ENCODE measurements around the gene UBE2Q2.
"Not testable (repeated sequence)": the region's sequence is repeated elsewhere in the genome, so short reads cannot be mapped to it uniquely, and the experiment has no call there.

Gene UBE2Q2

DNA sequence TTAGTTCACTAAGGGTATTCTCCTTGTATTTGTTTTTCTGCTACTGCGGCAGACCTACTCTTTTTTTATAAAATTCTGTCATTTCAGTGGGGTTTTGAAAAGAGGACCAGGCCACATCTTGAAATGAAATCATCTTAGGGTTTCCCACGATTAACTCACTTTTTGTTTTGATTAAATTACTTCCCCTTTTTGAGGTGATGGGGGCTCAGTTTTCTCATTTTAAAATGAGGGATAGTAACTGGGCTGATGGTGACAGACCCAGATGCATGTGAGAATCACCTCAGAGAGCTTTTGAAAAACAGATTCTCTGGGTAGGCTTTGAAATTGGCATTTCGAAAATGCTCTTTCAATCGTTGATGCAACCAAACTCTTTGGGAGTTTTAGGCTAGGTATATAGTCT is 24.2 kb downstream of the UBE2Q2 start:
- no peak for DNase-seq

DNA sequence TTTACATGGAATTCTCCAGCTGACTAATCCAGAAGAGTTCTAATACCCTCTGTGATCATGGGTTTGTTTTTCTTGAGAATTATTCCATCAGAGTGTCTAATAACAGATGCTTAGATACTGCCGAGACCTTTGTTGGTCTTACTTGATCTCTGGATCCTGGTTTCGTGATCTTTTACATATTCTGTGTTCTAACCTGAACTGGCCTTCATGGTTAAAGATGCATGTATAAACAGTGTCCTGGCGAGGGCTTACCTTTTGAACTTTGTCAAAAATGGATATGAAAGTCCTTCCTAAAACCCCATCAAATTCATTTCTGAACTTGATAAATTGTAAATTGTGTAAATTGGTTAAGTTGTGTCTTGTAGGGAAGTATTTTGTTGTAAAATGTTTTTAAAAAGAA is 24.8 kb downstream of the UBE2Q2 start:
- DNase-seq = no peak

DNA sequence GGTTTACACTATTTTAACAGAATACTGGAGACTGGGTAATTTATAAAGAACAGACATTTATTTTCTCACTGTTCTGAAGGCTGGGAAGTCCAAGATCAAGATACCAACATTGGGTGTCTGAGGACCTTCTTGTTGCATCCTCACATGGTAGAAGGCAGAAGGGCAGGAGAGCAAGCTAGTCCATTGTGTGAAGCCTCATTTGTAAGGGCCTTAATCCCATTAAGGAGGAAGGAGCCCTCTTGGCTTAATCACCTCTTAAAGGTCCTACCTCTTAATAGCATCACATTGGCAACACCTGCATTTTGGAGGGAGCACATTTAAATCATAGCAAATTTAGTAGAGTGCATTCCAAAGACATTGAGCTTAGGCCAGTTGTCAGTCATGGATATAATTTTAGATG is 26.2 kb downstream of the UBE2Q2 start:
- no peak for DNase-seq

DNA sequence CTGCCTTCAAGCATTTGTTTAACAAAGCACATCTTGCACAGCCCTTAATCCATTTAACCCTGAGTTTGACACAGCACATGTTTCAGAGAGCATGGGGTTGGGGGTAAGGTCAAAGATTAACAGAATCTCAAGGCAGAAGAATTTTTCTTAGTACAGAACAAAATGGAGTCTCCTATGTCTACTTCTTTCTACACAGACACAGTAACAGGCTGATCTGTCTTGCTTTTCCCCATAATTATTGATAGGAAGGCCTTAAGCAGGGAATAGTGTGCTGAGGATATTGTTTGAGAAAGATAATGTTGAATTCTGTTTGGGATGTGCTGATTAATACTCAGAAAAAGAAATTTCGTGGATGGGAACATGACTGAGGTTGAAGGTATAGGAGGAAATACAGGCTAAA is 28.3 kb downstream of the UBE2Q2 start:
- not testable (repeated sequence) for DNase-seq

DNA sequence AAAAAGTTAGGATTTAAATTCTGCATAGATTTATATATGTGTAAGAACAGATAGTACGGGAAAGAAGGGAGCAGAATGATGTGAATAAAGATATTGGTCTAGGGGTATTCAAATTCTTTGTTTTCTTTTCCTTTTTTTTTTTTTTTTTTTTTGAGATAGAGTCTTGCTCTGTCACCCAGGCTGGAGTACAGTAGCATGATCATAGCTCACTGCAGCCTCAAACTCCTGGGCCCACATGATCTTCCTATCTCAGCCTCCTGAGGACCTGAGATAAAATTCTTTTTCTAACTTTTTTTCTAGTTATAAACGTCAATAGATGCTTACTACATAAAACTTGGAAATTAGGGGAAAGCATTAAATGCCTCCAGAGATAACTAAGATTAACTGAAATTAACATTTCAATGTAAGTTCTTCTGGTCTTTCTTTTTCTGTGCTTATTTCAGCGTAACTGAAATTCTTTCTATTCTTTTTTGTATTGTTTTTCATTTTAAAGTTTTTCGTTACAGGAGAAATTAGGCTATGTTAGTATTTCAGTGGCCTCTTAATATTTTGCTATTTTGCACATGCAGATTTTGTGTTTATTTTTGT is 29.2 kb downstream of the UBE2Q2 start:
- DNase-seq = no peak

DNA sequence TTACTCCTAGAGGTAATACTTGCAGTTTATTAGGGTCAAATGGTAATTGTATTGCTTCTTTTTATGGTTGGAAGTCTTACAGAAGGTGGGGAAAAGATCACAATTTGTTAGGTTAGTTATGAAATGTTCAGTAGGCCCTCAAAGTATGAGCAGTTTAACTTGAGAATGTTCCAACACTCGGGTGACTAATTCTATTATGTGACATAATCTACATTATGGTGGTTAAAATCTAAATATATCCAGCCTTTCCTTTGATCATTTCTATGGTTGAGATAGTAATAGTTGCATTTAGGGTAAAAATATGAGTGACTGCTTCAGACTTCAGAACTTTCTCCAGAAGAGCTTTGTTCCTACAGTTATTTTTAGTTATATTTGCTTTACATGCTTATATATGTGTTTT is 40.8 kb downstream of the UBE2Q2 start:
- no peak for DNase-seq

DNA sequence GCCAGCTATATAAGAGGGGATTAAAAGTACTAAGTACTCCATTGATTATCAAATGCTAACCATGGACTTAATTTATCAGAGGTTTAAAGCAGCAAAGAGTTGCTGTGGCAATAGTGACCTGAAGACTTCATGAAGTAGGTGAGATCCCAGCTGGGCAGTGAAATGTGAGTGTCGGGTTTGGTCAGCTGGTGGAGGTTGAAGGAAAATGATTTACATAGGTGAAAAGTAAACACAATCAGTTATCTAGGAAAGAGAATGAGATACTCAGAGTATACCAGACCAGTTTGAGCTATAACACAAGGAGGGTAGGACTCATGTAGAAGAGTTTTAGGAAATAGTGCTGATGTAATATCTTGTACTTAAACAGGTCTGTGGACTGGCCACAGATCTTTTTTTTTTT is 43.9 kb downstream of the UBE2Q2 start:
- DNase-seq = no peak

DNA sequence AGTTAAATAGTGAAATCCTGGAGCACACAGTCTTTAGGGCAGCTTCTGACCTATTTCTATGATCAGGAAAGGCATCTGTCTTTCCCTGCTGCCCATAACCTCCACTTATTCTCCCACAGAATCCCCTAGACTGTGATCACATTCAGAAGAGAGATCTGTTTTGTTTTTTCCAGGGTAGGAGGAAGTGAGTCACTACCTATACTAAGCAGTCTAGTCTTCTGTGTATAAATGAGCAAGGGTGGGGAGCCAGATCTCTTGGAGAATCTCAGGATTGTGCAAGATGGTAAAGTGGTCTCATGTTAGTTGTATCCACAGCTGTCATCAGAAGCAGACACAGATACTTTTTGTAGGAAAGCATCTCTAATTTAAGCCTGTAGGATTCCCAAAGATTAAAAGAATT is 48.6 kb downstream of the UBE2Q2 start:
- DNase-seq = no peak

DNA sequence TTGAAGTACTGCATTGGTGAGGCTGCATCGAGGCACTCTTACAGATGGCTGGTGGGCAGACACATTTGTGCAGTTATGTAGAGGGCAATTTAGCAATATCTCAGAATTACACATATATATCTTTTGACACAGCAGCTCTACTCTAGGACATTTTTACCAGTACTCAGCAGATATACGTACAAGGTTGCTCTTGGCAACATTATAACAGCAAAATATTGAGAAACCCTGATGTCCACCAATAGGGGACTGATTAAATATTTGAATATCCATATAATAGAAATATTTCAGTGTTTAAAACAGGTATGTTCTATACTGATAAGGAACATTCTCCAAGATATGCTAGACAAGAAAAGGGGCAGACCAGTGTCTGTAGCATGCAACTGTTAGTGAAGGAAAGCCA is 52.5 kb downstream of the UBE2Q2 start:
- DNase-seq = no peak

DNA sequence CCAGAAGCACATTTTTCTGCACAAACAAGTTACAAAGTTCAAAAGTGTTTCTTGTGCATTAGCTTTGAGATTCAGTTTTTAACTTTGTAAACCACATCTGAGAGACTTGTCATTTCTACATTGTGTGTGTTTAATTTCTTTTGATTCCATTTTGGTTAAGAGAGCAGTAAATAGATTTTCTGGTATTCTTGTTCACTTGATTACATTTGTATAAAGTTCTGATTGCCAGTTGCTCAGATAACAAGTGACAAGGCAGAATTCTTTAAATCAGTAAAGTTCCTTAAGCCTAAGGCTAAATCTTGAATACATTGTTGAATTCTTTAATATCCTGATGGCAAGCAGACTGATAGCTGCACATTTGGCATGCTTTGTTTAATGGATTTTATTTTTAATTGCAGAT is 57.3 kb downstream of the UBE2Q2 start:
- no peak for DNase-seq

DNA sequence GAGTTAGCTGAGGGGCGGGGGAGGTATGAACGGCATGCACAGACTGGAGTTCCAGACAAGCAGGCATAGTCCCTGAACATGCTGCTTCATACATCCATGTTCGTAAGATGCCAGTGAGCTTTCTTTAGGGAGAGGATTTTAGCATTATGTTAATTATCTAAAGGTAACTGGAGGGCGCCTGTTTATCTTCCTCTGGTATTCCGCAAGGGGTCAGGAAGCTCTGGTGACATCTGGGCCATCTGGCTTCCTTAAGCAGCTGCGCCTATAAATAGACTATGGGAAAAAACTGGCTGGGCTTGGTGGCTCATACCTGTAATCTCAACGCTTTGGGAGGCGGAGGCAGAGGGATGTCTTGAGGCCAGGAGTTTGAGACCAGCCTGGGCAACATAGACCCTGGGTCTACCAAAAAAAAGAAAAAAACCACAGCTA is 58.9 kb downstream of the UBE2Q2 start:
- DNase-seq = no peak

DNA sequence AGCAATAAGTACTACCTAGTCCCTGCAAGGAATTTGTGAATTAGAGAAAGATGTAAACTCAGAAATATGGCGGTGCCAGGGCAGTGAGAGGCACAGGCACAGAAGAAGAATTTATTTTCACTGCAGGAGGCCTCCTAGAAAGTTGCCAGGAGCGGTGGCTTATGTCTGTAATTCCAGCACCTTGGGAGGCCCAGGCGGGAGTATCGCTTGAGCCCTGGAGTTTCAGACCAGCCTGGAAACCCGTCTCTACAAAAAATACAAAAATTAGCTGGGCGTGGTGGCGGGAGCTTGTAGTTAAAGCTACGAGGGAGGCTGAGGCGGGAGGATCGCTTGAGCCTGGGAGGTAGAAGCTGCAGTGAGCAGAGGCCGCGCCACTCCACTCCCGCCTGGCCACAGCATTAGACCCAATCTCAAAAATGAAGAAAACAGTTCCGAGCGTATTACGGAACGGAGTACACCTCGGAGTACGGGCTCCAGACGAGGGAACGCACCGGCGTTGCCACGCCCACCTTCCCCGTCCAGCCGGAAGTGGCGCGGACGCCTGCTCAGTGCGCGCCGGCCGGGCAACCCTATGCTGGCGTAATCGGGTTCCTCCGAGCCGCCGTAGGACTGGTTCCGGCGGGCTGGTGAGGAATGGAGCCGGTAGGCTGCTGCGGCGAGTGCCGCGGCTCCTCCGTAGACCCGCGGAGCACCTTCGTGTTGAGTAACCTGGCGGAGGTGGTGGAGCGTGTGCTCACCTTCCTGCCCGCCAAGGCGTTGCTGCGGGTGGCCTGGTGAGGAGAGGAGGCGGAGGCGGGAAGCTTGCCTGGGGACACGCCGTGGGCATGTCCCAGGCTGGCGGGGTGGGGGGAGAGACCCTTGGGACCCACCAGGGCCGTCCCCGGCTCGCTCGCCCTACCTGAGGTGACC is 60.3 kb downstream of the UBE2Q2 start, which contains the start of gene FBXO22:
Gene FBXO22 (plus strand): TSS at position 548 of the 909 bp plus-strand sequence. CDS start 86 bp downstream, at position 634.
- DNase-seq = peak; percentile 45 to 88

DNA sequence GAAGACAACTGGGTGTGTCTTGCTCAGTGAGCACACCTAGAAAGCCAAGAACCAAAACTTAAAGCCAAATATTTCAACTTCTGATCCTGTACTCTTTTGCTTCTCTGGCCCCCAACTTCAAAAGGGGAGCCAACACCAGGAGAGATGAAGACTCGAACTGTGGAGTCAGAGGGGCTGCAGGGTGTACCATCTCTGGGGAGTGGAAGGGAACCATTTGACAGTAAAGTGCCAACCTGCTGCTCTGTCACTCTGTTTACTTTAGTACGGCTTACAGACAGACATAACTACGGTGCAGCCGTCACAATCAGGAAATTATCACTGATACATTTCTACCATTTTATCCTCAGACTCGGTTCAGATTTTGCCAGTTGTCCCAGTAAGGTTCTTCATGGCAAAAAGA is 62.0 kb downstream of the UBE2Q2 start:
- no peak for DNase-seq

DNA sequence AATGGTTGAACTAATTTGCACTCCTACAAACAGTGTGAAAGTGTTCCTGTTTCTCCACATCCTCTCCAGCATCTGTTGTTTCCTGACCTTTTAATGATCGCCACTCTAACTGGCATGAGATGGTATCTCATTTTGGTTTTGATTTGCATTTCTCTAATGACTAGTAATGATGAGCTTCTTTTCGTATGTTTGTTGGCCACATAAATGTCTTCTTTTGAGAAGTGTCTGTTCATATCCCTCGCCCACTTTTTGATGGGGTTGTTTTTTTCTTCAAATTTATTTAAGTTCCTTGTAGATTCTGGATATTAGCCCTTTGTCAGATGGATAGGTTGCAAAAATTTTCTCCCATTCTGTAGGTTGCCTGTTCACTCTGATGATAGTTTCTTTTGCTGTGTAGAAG is 67.1 kb downstream of the UBE2Q2 start:
- not testable (repeated sequence) for DNase-seq

DNA sequence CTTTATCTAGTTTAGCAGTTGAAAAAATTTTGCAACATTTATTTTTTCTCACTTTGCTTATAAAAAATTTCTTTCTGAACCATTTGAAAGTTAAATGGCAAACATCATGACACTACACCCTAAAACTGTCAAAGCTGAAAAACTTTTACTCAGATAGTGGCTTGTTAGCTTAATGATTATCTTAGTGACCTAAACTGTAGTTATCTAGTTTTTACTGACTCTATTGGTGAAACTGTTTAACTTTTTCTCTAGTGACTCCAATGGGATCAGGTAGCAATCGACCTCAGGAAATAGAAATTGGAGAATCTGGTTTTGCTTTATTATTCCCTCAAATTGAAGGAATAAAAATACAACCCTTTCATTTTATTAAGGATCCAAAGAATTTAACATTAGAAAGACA is 73.7 kb downstream of the UBE2Q2 start:
- DNase-seq = no peak

DNA sequence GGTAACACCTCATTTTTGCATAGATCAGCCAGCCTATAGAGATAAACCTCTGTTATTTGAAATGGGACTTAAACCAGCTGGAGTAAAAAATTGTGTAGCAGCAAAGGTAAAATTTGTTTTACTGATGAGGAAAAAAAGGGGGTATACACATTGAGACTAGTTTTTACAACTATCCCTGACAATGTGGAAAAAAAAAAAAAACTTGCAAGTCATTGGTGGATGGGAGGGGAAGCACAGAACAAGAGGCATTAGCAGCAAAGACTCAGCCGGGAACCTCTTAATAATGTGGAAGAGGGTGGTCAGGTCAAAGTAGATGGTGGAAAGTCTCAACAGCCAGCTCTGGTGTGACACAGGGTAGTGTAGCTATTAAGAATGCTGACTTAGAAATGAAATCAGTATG is 74.9 kb downstream of the UBE2Q2 start:
- no peak for DNase-seq

DNA sequence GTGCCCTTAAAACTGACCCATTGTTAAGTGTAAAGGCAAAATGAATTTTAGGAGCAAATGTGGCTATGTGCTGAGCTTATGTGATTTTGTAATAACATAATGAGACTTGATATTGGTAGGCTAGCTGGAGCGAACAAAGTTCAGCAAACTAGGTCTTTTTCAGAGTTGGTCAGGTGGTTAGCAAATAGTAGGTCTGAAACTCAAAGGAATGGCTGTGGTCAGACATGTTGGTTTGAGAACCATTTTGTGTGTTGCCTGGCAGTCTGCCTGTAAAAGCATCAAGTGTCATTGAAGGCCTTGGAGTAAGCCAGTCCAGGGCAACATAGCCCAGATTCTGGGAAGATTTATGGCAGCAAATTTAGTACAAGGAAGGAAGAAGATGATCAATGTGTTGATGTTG is 76.8 kb downstream of the UBE2Q2 start:
- DNase-seq = no peak

DNA sequence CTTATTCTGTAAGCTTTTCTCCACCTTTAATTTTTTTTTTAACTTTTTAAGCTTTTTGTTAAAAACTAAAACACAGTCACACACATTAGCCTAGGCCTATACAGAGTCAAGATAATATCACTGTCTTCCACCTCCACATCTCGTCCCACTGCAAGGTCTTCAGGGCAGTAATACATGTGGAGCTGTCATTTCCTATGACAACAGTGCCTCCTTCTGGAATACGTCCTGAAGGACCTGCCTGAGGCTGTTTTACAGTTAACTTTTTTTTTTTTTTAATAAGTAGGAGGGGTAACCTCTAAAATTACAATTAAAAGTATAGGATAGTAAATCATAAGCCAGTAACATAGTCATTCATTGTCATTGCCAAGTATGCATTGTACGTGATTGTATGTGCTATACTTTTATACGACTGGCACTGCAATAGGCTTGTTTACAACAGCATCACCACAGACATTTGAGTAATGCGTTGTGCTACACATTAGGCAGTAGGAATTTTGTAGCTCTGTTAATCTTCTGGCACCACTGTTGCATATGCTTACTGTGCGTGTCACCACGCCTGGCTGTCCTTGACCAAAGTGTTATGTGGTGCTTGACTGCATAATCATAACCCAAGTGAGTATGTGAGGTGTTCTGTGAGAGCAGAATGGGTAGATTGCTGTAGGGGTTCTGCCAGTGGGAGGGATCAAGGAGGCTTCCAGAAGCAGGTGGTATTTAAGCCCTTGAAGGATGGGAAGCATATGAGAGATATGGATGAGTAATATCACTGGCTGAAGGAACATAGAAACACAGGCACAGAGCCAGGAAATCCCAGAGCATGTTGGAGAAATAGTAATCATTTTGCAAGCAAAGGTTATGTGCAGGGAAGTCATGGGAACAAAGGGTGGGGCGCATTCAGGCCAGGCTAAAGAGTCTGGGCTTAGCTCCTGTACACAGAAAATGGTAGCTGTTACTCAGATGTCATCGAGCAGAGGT is 78.8 kb downstream of the UBE2Q2 start:
- DNase-seq = peak in 1 of 2 experiments; percentile 20

DNA sequence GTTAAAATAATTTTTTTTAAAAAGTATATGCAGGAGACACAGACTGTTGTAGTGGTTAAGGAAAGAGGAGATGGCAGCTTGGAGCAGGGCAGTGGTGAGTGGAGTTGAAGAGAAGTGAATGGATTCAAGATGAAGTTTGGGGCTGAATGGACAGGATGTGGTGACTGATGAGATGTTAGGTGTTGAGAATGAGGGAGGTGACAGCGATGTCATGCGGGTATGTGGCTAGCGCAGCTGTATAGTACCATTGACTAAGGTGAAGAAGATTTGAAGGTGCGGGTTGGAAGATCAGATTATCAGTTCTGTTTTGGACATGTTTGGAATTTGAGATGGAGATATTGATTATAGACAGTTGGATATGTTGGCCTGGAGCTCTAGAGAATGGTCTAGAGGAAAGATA is 80.5 kb downstream of the UBE2Q2 start:
- DNase-seq = no peak

DNA sequence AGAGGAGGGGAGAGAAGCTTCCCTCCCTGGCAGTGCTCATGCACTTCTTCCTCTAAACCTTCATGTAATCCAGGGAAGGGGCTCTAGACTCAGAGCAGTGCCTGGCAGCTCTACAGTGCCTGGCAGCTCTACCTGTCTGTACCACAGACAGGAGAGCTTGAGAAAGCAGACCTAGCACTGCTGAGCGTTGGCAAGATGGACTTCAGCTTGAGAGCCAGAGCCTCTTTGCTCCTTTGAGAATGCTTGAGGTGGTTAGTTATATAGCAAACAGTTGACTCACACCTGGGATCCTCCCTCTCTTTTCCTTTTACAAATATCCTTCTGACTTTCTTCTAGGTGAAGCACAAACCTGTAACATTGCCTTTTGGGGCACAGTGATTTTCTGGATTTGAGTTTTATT is 81.3 kb downstream of the UBE2Q2 start:
- no peak for DNase-seq

DNA sequence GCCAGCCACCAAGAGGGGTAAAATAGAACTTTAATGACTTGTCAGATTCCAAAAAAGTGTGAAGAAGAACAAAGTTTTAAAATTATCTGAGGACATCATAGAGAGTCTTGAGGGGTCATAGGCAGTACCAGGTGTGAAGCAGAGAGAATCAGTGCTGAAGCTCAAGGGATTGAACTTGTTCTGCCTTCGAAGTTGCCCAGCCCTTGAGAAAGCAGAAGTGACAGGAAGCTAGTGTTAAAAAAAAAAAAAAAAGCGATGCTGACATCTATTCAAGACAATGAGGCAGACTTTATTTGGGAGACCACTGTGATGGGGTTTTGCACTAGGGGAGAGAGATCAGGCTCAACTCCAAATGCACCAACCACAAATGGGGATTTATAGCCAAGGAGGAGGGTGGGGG is 82.2 kb downstream of the UBE2Q2 start:
- no peak for DNase-seq

DNA sequence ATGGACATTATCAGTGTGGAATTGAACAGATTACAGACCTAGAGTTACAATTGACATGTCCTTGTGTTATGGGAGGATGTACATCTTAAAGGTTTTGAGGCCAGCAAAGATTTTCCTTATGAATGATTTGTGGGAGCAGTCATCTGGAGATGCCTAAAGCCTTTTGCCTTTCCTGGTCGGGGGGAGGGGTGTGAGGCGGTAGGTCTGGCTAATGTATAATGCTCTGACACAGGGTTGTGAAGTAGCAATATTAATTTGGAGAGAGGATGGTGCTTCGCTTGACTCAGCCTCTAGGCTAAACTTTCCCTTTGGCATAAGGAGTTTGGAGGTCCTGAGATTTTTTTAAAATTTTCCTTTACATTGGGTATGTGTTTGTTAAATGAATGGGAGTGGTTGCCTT is 83.7 kb downstream of the UBE2Q2 start:
- DNase-seq = no peak

DNA sequence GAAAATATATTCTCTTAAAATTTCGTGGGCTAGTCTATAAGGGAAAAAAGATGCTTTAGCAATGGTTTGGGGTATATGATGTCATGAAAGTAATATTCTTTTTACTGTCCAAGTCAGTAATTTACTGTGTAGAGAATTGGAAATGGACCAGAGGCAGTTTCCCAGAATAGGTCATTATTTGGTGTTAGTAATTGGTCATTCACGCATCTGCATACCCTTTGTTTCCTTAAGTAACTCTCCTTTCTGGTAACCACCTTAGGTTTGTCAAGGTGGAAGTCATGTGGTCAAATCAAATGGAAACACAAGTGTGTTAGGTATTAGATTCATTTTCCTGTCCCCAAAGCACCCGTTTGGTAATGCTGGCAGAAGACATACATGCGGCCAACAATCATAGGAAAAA is 84.4 kb downstream of the UBE2Q2 start:
- DNase-seq = no peak
